ENCODE measurements around the gene C2orf80.

DNA sequence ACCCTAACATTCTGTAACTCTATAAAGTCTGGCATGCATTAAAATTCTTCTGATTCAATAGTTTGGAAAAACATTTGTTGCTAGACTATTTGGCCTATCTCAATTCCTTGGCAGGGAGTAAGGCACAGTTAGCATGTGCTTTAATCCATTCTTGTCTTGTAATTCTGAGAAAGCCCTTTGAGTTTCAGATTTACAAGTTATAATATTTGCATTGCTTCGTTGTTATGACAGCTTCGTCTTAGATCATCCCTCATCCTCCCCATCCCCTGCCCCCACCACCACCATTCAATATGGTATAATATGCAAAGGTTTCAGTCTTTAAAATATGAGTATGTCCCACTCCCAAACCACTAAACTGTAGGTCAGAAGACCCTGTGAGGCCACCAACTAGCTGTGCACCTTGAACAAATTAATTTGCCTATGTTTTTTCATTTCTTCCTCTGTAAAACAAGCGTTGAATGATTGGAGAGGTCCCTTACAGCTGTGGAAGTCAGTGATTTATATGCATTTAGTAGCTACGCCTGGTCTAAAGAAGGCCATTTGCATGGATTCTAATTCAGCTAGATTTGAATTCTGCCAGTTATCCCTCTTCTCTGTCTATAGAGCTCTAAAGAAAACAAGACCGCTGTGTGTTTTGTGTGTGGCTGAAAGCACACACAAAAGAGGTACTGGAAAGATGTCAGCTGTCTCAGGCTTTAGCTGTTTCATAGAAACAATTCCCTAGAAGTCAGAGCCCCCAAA lies 591 bp downstream of the C2orf80 start:
- TF ChIP-seq EZH2 (IDR thresholded peaks at IDR 0.05; ENCODE audit: insufficient read depth, poor library complexity, severe bottlenecking) (no peak), EZH2phosphoT487 (IDR thresholded peaks at IDR 0.05; ENCODE audit: insufficient read depth, low read depth) (no peak)
